HG02884 (cell line): ENCODE results near the gene ZGPAT.

ENCODE experiments used
- ATAC-seq: cut with Tn5 transposase; IDR thresholded peaks from one replicate; pipeline ENCODE4 v1.9.1; 2021; ENCODE audit warnings: mild to moderate bottlenecking, moderate library complexity; ENCODE audit not compliant: unreplicated experiment

The ZGPAT gene

GRCh38 chr20:63732118-63733095 lies 24.6 kb downstream of the ZGPAT start:
- ATAC-seq = no peak

- no peak for ATAC-seq
Observed at GRCh38 chr20:63733117-63733516, 25.3 kb downstream of the ZGPAT start.

- no peak for ATAC-seq
Observed at GRCh38 chr20:63733579-63734081, 25.8 kb downstream of the ZGPAT start.

DNA sequence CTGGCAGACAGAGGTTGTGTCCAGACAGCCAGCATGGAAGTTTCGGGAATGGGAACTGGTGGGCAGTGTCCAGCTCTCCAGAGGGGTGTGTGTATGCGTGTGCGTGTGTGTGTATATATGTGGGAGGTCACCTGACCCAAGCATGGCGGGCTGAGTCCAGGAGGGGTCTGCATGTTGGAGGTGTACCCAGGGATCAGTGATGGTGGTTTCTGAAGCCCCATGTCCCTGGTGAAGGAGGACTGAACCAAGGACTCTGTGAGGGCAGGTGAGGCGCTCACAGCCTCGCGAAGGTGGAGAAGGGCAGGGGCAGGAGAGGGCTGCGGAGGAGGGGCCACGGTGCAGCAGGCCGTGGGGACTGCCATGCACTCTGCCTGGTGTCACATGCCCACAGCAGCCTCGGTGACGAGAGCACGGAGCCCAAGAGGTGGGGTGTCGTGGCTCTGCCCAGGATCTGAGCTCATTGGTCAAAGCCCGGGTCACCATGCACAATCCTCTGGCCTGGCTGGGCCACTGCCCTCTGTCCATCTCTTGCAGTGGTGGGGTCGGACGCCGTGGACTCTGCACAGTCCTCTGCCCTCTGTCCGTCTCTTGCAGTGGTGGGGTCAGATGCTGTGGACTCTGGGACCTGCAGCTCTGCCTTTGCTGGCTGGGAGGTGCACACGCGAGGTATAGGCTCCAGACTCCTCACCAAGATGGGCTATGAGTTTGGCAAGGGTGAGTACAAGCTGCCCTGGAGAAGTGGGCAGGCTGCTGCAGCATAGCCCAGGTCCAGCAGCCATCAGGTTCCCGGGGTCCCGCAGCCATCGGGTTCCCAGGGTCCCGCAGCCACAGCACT lies 26.5 kb downstream of the ZGPAT start:
- no peak for ATAC-seq

DNA sequence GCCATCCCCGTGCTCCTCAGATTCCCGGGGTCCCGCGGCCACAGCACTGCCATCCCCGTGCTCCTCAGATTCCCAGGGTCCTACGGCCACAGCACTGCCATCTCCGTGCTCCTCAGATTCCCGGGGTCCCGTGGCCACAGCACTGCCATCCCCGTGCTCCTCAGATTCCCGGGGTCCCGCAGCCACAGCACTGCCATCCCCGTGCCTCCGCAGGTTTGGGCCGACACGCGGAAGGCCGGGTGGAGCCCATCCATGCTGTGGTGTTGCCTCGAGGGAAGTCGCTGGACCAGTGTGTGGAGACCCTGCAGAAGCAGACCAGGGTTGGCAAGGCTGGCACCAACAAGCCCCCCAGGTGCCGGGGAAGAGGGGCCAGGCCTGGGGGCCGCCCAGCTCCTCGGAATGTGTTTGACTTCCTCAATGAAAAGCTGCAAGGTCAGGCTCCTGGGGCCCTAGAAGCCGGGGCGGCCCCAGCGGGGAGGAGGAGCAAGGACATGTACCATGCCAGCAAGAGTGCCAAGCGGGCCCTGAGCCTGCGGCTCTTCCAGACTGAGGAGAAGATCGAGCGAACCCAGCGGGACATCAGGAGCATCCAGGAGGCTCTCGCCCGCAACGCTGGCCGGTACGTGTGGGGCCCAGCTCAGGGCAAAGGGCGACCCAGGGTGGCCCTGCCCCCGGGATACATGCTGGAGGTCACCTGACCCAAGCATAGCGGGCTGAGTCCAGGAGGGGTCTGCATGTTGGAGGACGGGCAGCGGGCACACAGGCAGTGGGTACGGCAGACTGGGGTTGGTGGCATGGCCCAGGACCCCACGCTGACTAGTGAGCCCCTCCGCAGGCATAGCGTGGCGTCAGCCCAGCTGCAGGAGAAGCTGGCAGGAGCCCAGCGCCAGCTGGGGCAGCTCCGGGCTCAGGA lies 27.4 kb downstream of the ZGPAT start:
- ATAC-seq = no peak

DNA sequence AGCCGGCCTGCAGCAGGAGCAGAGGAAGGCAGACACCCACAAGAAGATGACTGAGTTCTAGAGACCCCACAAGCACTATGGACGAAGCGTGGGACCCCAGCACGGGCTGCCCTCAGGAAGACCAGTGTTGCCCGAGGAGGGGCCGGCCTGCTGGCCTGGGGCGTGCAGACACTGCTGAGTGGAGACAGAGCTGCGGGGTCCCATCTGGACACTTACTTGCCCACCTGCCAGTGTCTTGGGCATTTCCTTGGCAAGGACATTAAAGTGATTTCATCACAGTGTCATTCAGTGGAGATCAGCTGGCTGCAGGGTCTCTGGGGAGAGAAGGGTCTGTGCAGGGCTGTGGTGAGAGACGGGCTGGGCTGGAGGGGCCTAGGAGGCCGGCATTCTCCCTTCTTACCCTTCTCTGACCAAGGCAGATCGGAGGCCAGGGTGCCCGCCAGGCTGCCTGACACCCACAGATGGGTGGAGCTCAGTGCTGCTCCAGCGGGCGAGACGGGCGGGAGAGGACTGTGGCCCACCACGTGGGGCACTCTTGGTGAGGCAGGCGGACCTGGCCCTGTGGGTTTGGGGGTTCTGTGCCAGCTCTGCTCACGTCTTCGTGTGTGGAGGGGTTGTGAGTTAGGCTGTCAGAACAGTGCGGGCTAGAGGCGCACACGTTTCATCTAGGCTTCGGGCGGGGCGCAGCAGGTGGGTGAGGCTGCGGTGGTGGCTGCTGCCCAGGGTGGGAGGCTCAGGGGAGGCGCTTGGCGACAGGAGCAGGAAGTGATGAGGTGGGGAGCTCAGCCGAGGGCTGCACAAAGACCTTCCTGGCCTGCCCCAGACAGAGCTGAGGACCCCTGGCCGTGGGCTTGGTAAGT lies 28.2 kb downstream of the ZGPAT start, which contains the start of gene LIME1:
Gene LIME1 (plus strand): TSS at position 806 of the 860 bp plus-strand sequence. CDS start 886 bp downstream, outside the sequence.
- ATAC-seq = no peak

DNA sequence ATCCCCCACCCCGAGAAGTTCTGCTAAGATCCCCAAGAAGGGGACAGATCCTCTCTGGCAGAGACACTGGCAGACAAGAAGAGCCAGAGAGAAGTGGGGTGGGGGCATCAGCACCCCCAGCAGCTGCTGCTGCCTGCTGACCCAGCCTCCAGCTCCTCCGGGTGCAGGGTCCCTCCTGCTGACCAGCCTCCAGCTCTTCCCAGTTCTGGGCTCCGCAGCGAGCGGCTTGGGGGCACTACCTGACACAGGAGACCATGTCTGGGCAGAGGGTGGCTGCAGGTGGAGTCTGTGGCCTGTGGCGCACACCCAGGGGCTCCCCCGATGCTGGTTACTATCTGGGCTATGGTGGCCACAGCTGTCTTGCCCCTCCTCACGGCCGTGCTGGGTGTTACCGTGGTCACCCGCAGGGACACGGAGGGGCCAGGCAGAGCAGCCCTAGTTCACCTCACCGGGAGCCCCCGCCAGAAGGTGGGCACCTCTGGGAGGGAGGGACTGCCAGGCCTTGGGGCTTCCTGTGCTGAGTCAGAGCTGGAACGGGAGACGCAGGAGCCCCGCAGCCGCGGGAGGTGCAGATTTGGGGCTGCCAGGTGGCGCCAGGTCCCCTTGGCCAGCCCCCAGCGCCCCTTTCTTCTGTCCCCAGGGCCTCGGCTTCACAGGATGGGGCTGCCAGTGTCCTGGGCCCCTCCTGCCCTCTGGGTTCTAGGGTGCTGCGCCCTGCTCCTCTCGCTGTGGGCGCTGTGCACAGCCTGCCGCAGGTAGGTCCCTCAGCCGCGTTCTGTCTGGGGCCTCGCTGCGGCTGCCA lies 29.3 kb downstream of the ZGPAT start:
- ATAC-seq = no peak

DNA sequence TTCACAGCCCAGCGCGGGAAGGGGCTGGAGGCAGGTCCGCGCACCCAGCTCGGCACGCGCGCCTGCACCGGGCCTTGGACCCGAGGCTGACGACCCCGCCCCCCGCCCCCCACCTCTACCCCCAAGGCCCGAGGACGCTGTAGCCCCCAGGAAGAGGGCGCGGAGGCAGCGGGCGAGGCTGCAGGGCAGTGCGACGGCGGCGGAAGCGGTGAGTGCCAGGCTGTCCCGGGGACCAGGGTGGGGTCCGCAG lies 29.8 kb downstream of the ZGPAT start:
- ATAC-seq = no peak

- ATAC-seq = no peak
Observed at GRCh38 chr20:63737945-63738686, 30.3 kb downstream of the ZGPAT start.

DNA sequence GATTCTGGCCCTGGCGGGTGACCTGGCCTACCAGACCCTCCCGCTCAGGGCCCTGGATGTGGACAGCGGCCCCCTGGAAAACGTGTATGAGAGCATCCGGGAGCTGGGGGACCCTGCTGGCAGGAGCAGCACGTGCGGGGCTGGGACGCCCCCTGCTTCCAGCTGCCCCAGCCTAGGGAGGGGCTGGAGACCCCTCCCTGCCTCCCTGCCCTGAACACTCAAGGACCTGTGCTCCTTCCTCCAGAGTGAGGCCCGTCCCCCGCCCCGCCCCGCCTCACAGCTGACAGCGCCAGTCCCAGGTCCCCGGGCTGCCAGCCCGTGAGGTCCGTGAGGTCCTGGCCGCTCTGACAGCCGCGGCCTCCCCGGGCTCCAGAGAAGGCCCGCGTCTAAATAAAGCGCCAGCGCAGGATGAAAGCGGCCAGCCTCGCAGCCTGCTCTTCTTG lies 30.9 kb downstream of the ZGPAT start:
- no peak for ATAC-seq

DNA sequence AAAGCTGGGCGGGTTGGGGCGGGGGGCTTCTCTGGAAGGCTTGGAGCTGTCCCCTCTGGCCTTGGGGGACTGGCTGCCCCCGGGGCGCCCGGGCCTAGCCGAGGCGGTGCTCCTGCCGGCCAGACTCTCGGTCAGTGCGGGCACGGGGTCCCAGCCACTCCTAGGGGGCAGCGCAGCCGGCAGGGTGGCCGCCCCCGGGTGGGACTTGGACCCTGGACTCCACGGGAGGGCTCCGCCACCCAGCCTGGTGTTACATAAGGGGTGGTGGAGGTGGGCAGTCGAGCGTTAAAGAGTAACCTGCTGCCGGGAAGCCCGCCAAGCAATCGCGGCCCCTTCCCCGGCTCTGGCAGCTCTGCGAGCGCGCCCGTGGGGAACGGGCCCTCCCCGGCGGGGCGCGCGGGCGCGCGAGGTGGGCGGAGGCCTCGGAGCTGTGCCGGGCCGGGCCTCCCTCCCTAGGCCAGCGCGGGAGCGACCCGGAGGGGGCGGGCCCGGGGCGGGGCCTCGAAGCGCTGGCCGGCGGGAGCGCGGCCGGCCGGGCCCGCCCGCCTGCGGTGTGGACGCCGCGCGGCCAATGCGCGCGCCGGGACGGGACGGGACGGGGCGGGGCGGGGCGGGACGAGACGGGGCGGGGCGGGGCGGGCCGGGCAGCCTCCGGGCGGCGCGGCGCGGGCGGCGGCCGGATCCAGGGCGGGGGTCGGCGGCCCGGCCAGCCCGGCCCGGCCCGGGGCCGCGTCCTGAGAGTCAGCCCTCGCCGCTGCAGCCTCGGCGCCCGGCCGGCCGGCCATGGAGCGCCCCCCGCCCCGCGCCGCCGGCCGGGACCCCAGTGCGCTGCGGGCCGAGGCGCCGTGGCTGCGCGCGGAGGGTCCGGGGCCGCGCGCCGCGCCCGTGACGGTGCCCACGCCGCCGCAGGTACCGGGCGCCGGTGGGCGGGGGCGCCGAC lies 31.6 kb downstream of the ZGPAT start, which contains the start of gene SLC2A4RG:
Gene SLC2A4RG (plus strand): TSS at position 647 of the 940 bp plus-strand sequence. CDS start 137 bp downstream, at position 784.
- no peak for ATAC-seq

DNA sequence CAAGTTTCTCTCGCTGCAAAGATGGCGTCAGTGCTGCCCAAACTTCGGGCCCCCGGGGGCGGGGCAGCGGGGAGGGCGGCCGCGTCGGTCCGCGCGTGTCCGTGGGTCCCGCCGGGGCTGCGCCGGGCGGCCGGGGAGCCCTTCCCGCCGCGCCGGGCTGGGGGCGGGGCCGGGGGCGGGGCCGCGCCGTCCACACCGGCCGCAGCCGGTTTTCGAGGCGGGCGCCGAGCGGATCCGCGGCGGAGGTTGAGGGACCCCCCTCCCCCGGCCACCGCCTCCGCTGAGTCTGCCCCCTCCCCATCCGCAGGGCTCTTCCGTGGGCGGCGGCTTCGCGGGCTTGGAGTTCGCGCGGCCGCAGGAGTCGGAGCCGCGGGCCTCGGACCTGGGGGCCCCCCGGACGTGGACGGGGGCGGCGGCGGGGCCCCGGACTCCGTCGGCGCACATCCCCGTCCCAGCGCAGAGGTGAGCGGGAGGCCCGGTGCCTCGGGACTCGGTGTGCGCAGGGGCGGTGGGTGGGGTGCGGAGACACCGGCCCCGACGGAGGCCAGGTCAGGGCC lies 32.3 kb downstream of the ZGPAT start:
- ATAC-seq = no peak

- ATAC-seq = no peak
Observed at GRCh38 chr20:63740627-63741353, 33.0 kb downstream of the ZGPAT start.

GRCh38 chr20:63741354-63741675 lies 33.5 kb downstream of the ZGPAT start:
- no peak for ATAC-seq

DNA sequence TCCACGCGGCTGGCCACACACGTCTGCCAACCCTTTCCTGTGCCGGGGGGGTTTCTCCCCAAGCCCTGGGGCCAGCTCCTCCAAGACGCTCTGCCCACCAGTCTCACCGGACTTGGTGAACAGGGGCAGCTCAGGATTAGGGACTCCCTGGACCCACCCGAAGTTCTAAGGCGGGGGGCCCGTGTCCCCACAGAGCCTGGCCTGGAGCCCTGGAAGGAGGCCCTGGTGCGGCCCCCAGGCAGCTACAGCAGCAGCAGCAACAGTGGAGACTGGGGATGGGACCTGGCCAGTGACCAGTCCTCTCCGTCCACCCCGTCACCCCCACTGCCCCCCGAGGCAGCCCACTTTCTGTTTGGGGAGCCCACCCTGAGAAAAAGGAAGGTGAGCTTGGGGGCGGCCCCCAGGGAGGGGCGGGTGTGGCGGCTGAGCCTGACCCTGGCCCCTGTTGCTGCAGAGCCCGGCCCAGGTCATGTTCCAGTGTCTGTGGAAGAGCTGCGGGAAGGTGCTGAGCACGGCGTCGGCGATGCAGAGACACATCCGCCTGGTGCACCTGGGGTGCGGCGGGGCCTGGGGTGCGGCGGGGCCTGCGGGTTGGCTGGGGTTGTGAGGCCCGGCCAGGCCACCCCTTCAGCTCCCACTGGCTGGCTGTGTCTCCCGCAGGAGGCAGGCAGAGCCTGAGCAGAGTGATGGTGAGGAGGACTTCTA lies 34.0 kb downstream of the ZGPAT start:
- ATAC-seq = no peak
